HG02884 (cell line): Measurements from ENCODE around the gene MAN1C1.

Source experiments
- ATAC-seq: cut with Tn5 transposase; IDR thresholded peaks from one replicate; pipeline ENCODE4 v1.9.1; 2021; ENCODE audit warnings: mild to moderate bottlenecking, moderate library complexity; ENCODE audit not compliant: unreplicated experiment

Gene MAN1C1

GRCh38 chr1:25616095-25616986, at the start of gene MAN1C1:
Gene MAN1C1 (plus strand): TSS chr1:25616791. CDS start chr1:25617798, 1,007 bp downstream.
- no peak for ATAC-seq

DNA sequence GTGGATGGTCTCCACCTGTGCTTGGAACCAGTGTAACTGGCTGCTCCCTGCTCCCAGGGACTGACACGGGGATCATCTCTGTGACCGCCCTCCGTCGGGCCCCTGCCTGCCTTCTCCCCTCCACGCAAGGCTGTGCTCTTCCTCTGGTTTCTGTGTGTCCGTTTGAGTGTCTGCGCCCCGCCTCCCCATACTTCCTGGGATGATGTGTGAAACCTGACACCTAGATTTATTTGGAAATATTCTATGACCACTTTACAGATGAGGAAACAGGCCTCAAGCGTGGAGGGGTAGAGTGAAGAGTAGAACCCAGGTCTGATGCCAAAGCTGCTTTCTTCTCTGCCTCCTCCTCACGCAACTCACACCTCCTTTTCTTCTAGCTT, 48.9 kb upstream of the MAN1C1 start:
- no peak for ATAC-seq

GRCh38 chr1:25568090-25568833, 48.3 kb upstream of the MAN1C1 start:
- no peak for ATAC-seq

GRCh38 chr1:25568834-25569596, 47.6 kb upstream of the MAN1C1 start:
- ATAC-seq = no peak

DNA sequence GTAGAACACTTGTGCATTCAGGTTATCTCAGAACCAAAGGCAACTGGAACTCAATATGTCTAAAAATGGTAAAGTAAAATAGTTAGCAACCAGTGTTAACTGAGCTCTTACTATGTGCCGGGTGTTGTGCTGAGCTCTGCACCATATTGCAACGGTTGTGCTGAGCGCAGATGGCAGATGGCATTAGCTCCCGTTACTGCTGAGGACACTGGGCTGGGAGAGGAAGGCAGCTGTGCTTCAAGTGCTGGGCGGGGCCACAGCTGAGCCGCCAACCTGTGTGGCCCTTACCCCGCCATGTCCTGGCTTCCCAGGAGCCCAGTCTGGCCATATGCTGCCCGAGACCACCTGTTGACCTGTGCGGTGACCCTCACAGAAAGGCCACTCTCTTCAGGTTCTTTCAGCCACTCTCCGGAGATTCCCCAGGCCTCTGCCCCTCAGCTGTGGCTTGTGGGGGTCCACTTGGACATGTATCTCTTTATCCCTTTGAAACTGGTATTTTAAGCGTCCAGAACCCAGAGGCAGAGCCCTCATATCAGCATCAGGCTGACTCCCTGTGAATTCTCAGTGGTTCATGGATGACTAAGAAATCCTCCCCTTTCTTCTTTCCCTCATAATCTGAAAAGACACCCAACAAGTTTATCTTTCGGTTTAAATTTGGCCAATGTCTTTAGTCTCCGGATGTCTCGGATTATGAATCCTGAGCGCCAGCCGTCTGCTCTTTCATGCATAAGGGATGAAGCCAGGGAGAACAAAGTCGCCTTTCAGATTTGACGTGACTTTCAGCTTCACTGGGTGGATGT, 46.8 kb upstream of the MAN1C1 start:
- ATAC-seq = no peak

- no peak for ATAC-seq
These were observed 45.6 kb upstream of the MAN1C1 start for GRCh38 chr1:25570798-25571521.

DNA sequence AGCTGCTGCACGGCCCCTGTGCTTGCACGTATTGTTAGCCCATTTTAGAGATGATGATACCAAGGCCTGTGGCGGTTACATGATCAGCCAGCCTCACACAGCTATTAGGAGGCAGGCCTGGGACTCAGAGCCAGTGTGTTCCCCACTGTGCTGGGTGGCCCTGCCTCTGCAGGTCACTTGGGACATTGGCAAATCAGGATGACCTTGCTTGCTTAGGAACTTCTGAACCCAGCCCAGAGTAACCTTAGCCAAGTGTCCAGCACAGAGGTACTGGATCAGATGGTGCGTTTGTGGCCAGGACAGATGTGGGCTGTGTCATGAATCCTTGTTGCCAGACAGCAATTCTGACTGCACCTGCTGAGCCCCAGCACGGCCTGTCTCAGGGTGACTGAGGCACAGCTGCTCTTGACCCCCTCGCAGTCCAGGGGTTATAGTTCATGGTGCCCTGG, 45.0 kb upstream of the MAN1C1 start:
- no peak for ATAC-seq

GRCh38 chr1:25572107-25572506, 44.5 kb upstream of the MAN1C1 start:
- ATAC-seq = no peak

DNA sequence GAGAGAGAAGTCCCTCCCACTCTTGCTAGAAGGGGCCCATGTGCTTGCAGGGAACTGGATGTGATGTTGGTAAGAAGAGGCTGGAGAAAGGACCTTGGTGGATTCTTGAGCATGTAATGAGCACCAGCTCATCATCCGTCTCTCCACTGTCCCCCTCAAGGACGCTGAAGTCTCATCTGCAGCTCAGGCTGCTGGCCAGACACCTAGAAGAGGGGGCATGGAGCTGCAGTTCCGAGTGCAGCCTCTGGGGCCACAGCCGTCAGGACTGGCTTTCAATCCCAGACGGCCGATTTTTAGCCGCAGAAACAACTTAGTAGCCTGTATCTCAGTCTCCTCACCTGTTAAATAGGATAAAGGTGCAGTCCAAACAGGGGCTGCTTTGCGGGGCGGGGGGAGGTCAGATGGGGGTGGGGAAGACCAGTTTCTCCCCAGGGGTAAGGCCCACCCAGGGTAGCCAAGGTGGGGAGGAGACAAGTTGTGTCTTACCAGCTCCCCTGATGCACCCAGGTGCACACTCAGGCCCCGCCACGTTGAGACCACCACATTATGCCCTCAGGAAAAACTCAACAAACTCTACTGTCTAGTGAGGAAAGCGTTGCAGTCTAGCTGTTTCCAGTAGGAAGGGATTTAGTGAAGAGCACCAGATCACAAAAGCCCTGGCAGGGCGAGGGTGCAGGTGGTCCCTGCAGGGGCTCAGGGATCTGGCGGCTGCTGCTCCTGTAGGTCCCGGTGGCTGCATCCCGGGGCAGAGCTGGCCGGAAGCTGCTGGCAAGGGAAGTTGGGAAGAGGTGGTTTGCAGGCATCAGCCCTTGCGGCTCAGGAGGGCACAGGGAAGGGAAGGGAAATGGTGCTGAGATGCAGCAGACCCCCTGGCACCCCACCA, 43.6 kb upstream of the MAN1C1 start:
- no peak for ATAC-seq

DNA sequence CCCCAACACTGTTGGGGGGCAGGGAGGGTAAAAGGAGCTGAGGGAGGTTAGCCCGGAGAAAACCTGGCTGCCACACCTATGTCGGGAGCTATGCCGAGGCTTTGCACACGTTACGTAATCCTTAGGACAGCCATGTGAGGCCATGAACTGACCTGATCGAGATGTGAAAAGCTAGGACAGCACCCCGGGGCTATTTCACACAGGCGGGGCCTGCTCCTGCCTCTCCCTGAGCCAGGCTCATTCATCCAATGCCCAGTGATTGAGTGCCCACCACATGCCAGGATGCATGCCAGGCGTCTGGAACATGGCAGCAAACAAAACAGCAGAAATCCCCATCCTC, 43.0 kb upstream of the MAN1C1 start:
- no peak for ATAC-seq

DNA sequence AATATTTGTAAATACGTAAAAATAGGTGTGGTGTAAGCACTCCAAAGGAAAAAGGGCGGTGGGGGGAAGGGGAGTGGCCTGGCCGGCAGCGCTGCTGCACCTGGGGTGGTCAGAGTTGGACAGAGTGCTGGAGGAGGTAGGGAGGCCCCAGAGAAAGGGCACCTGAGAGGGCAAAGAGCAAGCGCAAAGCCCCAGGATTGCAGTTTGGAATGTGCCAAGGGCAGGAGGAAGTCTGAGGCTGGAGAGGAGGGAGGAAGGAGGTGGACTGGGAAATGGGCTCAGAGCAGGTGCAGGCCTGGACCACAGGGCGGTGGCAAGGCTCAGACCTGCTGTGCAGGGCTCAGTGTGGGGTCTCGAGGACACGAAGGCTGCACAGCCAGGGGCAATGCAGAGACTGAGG, 42.6 kb upstream of the MAN1C1 start:
- ATAC-seq = no peak

DNA sequence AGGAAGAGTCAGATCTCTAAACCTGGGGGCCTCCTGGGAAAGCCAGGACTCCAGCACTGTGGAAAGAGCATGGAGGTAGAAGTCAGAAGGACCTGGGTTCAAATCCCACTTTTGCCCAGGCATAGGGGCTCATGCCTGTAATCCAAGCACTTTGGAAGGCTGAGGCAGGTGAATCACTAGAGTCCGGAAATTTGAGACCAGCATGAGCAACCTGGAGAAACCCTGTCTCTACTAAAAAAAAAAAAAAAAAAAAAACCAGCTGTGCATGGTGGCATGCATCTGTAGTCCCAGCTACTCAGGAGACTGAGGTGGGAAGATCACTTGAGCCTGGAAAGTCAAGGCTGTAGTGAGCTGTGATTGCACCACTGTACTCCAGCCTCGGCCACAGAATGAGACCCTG, 41.4 kb upstream of the MAN1C1 start:
- no peak for ATAC-seq

GRCh38 chr1:25576459-25577133, 40.0 kb upstream of the MAN1C1 start:
- ATAC-seq = no peak

GRCh38 chr1:25577134-25577920, 39.3 kb upstream of the MAN1C1 start:
- ATAC-seq = no peak

DNA sequence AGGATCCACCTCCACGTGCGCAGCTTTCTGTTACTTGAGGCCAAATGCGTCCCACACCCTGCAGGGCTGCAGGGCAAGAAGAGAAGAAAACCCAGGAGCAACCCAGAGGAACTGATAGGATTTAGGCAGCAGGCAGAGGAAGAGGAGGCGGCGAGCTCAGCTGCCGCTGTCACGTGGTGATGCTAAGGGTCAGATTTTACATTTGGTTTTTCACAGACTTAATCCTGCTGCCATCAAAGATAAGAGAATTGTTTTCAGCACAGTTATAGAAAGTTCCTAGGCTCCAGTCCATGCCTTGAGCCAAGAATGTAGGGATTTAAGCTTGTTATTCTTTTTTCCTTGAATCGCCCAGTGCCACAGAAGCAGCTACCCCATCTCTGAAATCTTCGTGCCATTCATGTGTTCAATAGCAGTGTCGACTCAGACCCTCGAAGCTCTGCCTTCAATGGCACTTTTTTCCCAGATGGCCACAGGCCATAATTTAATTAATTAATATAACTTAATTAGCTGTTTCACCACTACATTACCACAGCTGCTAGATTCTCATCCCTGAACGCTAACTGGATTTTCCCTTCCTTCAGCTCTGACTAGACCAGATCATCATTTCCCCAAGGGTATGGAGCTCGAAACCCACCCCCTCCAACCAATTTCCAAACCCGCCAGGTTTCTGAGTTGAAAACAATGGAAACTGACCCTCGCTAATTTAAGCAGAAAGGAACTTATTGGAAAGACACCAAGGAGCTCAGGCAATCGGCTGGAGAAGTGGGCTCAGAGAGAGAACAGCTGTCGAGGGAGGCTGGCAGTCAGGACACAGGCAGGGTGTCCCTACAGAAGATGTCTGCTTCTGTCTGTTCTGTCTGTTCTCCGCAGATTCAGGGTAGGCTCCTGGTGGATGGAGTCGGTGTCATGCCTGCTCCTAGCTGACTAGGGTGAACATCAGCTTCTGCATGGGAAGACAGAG, 37.0 kb upstream of the MAN1C1 start:
- ATAC-seq = no peak

GRCh38 chr1:25580927-25581326, 35.7 kb upstream of the MAN1C1 start:
- no peak for ATAC-seq

GRCh38 chr1:25581764-25582163, 34.8 kb upstream of the MAN1C1 start:
- ATAC-seq = no peak
